ENCODE data around the gene PLCXD3. TPM values are rescaled to one million over a fixed set of nuclear protein-coding genes. Genes with fewer than 3 reads are reported as not detected.
"Not testable (repeated sequence)": the region's sequence is repeated elsewhere in the genome, so short reads cannot be mapped to it uniquely, and the experiment has no call there.

PLCXD3 gene
- total and polyA plus RNA-seq, 10 of the 15 experiments (the other 5 are each of a cell fraction or from before 2014, with no cell fraction given): not detected

GRCh38 chr5:41503860-41504259, 6.5 kb downstream of the PLCXD3 start:
- no peaks in the 10 kb centered on the region for H3K27me3 ChIP-seq (replicated peaks in 1 of 2; ENCODE audit: control insufficient read depth in 2 of 2, insufficient read depth in 2 of 2, low read length in 1 of 2)
- ChIA-PET RAD21 (ENCODE audit: unreplicated experiment) (no interaction called here), SMC1A (ENCODE audit: uncharacterized antibody, unreplicated experiment) (no interaction called here), CTCF (no interaction called here), POLR2A (no interaction called here)
- no peak overlapping the region for H3K4me3 ChIP-seq
- FAIRE-seq (no peak), DNase-seq (ENCODE audit: low read depth, low spot score) (no peak), ATAC-seq (no peak)
- H3K79me2 ChIP-seq (ENCODE audit: control insufficient read depth, insufficient read depth, low read length): no peaks in the 10 kb centered on the region
- no peaks in the 10 kb centered on the region for H3K4me1 ChIP-seq (ENCODE audit: control insufficient read depth, insufficient read depth, low read length)
- no peak overlapping the region for H3K27ac ChIP-seq (ENCODE audit: control insufficient read depth, insufficient read depth)
- no peak overlapping the region for H3K4me2 ChIP-seq (ENCODE audit: control insufficient read depth, insufficient read depth)
- H3K9me3 ChIP-seq (replicated peaks; ENCODE audit: control insufficient read depth, insufficient read depth, low read length): no peaks in the 10 kb centered on the region
- H4K20me1 ChIP-seq (ENCODE audit: control insufficient read depth, insufficient read depth): no peaks in the 10 kb centered on the region
- BruUV-seq (replicated peaks): no TSS peak
- no peak overlapping the region for H3K9ac ChIP-seq (ENCODE audit: control insufficient read depth, insufficient read depth, low read length)
- in situ Hi-C loops (cut with MboI) (no loop called here), intact Hi-C loops (cut with micrococcal nuclease; ENCODE audit: unreplicated experiment) (no loop called here)
- TF ChIP-seq NRF1 (conservative IDR thresholded peaks at IDR 0.05; ENCODE audit: low read depth, low read length) (no peak), BHLHE40 (IDR thresholded peaks at IDR 0.05; ENCODE audit: borderline replicate concordance in 1 of 2, low read depth in 2 of 2, low read length in 1 of 2) (no peak)
- H2AFZ ChIP-seq (ENCODE audit: control insufficient read depth, low read depth, low read length): no peak overlapping the region
- H3K36me3 ChIP-seq (ENCODE audit: control insufficient read depth in 2 of 2, insufficient read depth in 2 of 2, low read length in 1 of 2): no peaks in the 10 kb centered on the region

- Histone ChIP-seq H3K27ac (ENCODE audit: control insufficient read depth, insufficient read depth) (no peak overlapping the region), H2AFZ (ENCODE audit: control insufficient read depth, low read depth, low read length) (no peak overlapping the region), H3K4me3 (no peak overlapping the region), H3K9ac (ENCODE audit: control insufficient read depth, insufficient read depth, low read length) (no peak overlapping the region), H4K20me1 (ENCODE audit: control insufficient read depth, insufficient read depth) (no peaks in the 10 kb centered on the region), H3K27me3 (replicated peaks in 1 of 2; ENCODE audit: control insufficient read depth in 2 of 2, insufficient read depth in 2 of 2, low read length in 1 of 2) (no peaks in the 10 kb centered on the region), H3K79me2 (ENCODE audit: control insufficient read depth, insufficient read depth, low read length) (no peaks in the 10 kb centered on the region), H3K4me1 (ENCODE audit: control insufficient read depth, insufficient read depth, low read length) (no peaks in the 10 kb centered on the region), H3K9me3 (replicated peaks; ENCODE audit: control insufficient read depth, insufficient read depth, low read length) (no peaks in the 10 kb centered on the region), H3K36me3 (ENCODE audit: control insufficient read depth in 2 of 2, insufficient read depth in 2 of 2, low read length in 1 of 2) (no peaks in the 10 kb centered on the region), H3K4me2 (ENCODE audit: control insufficient read depth, insufficient read depth) (no peak overlapping the region)
- ChIA-PET CTCF (no interaction called here), SMC1A (ENCODE audit: uncharacterized antibody, unreplicated experiment) (no interaction called here), POLR2A (no interaction called here), RAD21 (ENCODE audit: unreplicated experiment) (no interaction called here)
- FAIRE-seq (no peak), DNase-seq (ENCODE audit: low read depth, low spot score) (no peak), ATAC-seq (no peak)
- BruUV-seq (replicated peaks): no TSS peak
- in situ Hi-C loops (cut with MboI): no loop called here
- WGBS (ENCODE audit: insufficient coverage, insufficient replicate concordance, low lambda C conversion rate, missing lambda C conversion rate): 44% methylated on average over 2 of the region's 2 CpGs
- TF ChIP-seq ETV6 (conservative IDR thresholded peaks at IDR 0.05 in 1 of 2, IDR thresholded peaks at IDR 0.05 in 1 of 2; ENCODE audit: borderline replicate concordance in 1 of 2, low read depth in 1 of 2): no peak
- intact Hi-C loops (cut with micrococcal nuclease; ENCODE audit: unreplicated experiment): no loop called here
Observed at GRCh38 chr5:41503310-41503709, 7.1 kb downstream of the PLCXD3 start.

- H3K36me3 ChIP-seq (ENCODE audit: control insufficient read depth in 2 of 2, insufficient read depth in 2 of 2, low read length in 1 of 2); ATAC-seq; SMC1A ChIA-PET (ENCODE audit: uncharacterized antibody, unreplicated experiment); H3K79me2 ChIP-seq (ENCODE audit: control insufficient read depth, insufficient read depth, low read length); BruUV-seq (replicated peaks); H3K9ac ChIP-seq (ENCODE audit: control insufficient read depth, insufficient read depth, low read length); H2AFZ ChIP-seq (ENCODE audit: control insufficient read depth, low read depth, low read length); H3K27ac ChIP-seq (ENCODE audit: control insufficient read depth, insufficient read depth); H3K4me1 ChIP-seq (ENCODE audit: control insufficient read depth, insufficient read depth, low read length); H4K20me1 ChIP-seq (ENCODE audit: control insufficient read depth, insufficient read depth); in situ Hi-C loops (cut with MboI); POLR2A ChIA-PET; H3K4me3 ChIP-seq; H3K4me2 ChIP-seq (ENCODE audit: control insufficient read depth, insufficient read depth); H3K27me3 ChIP-seq (replicated peaks in 1 of 2; ENCODE audit: control insufficient read depth in 2 of 2, insufficient read depth in 2 of 2, low read length in 1 of 2); CTCF ChIA-PET; FAIRE-seq; RAD21 ChIA-PET (ENCODE audit: unreplicated experiment); intact Hi-C loops (cut with micrococcal nuclease; ENCODE audit: unreplicated experiment); H3K9me3 ChIP-seq (replicated peaks; ENCODE audit: control insufficient read depth, insufficient read depth, low read length); DNase-seq (ENCODE audit: low read depth, low spot score): not testable (repeated sequence)
- WGBS (ENCODE audit: insufficient coverage, insufficient replicate concordance, low lambda C conversion rate, missing lambda C conversion rate): 53% methylated on average over 16 of the region's 24 CpGs
Observed at GRCh38 chr5:41493490-41494126, 16.8 kb downstream of the PLCXD3 start.
